ENCODE data around the gene OSTN.
"Not testable (repeated sequence)": the region's sequence is repeated elsewhere in the genome, so short reads cannot be mapped to it uniquely, and the experiment has no call there.

Gene OSTN

GRCh38 chr3:191227541-191227940, 28.5 kb downstream of the OSTN start:
- no peak overlapping the region for H3K4me3 ChIP-seq
- H3K27ac ChIP-seq = no peak overlapping the region

DNA sequence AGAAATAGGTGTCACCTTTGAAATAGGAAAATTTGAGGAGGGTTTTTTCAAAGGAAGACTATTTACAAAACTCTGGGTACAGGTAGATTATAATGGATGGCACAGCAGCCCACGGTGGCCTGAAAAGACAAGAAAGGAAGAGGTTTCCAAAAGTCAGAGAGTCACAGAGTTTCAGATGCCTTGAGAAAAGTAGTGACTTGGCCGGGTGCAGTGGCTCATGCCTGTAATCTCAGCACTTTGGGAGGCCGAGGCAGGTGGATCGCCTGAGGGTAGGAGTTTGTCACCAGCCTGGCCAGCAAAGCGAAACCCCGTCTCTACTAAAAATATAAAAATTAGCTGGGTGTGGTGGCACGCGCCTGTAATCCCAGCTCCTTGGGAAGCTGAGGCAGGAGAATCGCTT, 35.2 kb downstream of the OSTN start:
- Histone ChIP-seq H3K27ac (no peak overlapping the region), H3K4me3 (no peak overlapping the region)

DNA sequence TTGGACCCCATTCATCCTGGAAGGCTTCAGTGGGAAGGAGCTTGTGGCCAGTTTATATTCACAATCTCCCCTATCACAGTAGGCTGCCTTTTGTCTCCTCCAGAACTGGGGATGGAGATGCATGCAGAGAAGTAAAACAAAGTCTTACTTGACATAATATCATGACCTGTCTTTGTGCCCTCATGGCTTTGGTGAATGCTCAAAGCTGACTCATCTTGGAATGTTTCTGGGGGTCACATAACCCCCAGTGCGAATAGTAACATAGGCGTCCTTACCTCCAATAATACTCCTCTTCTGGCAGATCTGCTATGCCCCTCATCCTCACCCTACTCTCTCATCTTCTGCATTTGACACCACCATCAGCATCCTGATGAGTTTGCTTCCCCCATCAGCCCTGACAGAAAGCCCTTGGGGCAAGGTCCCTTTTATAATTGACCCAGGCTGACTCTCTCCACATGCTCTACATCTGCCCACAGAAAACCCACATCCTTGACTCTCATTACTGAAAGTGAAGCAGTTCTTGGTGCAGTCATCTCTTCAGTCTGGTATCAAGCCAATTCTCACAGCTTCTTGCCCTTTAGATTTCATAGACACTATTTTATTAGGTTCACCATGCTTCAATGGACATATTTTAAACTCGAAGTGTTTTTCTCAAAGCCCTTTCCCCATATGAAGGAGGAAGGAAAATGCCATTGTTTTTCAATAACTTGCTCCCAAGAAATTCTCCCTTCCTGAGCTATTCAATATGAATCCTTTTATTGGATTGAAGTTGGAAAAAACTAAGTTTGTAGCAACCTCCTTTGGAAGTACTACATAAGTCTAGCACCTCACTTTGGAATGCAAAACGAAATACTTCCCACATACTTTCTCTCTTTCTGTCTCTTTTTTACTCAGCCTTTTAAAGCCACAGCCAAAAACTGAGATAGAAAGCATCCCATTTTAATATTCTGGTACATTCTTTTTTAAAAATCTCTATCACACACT, 36.6 kb downstream of the OSTN start:
- Histone ChIP-seq H3K27ac (no peak overlapping the region), H3K4me3 (no peak overlapping the region)

GRCh38 chr3:191236646-191237045, 37.6 kb downstream of the OSTN start:
- no peak overlapping the region for H3K27ac ChIP-seq
- H3K4me3 ChIP-seq = no peak overlapping the region

DNA sequence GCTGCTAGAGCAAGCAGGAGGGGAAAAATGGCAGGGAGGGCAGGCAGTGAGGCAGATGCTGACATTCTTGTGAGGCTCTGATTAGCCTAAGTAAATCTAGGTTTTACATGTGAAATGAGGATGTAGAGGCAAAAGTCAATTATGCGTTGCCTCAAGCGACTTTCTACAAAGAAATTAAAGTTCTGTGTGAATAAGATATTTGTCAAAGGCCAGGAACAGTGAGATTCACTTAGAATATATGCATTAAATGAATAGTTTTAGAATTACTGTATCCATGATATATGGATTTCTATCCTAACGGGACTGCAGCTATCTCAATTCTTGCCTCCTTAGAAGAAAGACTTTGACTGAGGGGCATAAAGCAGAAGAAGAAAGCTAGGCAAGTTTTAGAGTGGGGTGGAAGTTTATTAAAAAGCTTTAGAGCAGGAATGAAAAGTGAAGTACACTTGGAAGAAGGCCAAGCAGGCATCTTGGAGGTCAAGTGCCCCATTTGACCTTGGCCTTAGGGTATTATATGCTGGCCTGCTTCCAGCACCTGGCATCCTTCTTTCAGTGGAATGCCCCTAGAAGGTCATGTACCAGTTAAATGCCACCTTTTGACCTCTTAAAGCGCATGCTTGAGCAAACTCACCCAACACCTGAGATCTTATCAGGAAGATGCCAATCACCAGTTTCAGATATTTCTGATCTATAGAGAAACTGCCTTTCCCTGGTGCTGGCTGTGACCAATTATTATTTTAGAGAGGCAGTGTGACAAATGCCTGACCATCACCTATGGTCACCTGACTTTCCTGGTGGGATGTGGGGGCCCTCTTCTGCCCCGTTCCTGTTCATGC, 38.2 kb downstream of the OSTN start:
- H3K27ac ChIP-seq = no peak overlapping the region
- no peak overlapping the region for H3K4me3 ChIP-seq

GRCh38 chr3:191238321-191238817, 39.3 kb downstream of the OSTN start:
- H3K4me3 ChIP-seq = no peak overlapping the region
- no peak overlapping the region for H3K27ac ChIP-seq

GRCh38 chr3:191239407-191240031, 40.5 kb downstream of the OSTN start:
- Histone ChIP-seq H3K4me3 (no peak overlapping the region), H3K27ac (no peak overlapping the region)

- no peak overlapping the region for H3K27ac ChIP-seq
- no peak overlapping the region for H3K4me3 ChIP-seq
These were observed 41.4 kb downstream of the OSTN start for GRCh38 chr3:191240486-191240885.

DNA sequence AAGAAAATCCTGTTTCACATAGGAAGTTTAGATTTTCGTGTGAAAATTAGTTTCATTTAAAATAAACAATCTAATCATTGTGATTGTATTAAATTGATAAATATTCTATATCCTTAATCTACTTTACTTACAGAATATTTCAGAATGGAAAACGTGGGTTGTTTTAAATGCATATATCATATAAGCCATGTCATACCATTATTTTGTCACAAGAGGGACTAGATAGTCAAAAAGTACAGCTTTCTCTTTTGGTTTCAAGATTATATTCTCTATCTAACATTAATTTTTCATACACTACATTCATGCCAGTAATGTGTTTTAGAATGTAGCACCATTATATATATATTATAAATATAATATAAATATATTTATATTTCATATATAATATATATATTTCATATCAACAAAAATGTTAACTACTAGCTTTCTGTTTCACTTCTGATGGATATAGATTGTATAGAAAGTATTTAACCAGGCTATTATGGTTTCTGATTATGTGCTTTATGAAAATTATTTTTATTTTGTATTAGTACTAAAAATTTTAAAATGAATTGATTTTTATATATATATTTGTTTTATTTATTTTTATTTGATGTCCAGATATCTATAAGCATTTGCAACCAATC, 45.3 kb downstream of the OSTN start:
- no peak overlapping the region for H3K27ac ChIP-seq

DNA sequence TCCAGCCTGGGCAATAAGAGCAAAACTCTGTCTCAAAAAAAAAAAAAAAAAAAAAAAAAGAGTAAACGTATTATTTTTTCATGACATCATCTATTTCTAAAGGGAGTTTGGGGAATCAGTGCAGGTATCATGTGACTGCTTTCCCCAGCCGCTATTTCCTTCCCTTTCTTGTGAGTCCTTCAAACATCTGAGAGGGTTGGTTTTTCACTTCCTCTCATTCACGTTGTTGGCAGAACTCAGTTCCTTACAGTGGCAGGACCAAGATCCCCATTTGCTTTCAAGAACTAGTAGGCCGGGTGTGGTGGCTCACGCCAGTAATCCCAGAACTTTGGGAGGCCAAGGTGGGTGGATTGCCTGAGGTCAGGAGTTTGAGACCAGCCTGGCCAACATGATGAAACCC, 47.0 kb downstream of the OSTN start:
- not testable (repeated sequence) for H3K27ac ChIP-seq, H3K4me3 ChIP-seq

More for the DNA sequence above, 45.3 kb downstream of the OSTN start:
- no peak overlapping the region for H3K4me3 ChIP-seq

DNA sequence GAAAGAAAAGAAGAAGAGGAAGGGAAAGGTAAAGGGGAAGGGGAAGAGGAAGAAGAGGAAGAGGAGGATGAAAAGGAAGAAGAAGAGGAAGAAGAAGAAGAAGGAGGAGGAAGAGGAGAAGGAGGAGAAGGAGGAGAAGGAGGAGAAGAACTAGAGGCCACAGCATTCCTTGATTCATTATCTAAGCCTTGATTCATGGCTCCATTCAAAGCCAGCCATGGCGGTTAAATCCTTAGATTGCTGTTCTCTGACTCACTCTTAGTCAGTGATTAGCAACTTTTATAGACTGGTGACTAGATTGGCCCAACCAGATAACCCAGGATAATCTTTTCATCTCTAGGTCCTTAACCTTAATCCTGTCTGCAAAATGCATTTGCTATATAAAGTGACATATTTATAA, 47.6 kb downstream of the OSTN start:
- H3K4me3 ChIP-seq = no peak overlapping the region

GRCh38 chr3:191253089-191253799, 54.2 kb downstream of the OSTN start:
- H3K27ac ChIP-seq = no peak overlapping the region
- H3K4me3 ChIP-seq = no peak overlapping the region

More for the DNA sequence above, 47.6 kb downstream of the OSTN start:
- H3K27ac ChIP-seq = no peak overlapping the region

GRCh38 chr3:191254098-191254873, 55.2 kb downstream of the OSTN start:
- Histone ChIP-seq H3K4me3 (no peak overlapping the region), H3K27ac (no peak overlapping the region)

GRCh38 chr3:191255156-191255555, 56.1 kb downstream of the OSTN start:
- H3K27ac ChIP-seq = no peak overlapping the region
- H3K4me3 ChIP-seq = no peak overlapping the region

GRCh38 chr3:191256405-191256804, 57.4 kb downstream of the OSTN start:
- no peak overlapping the region for H3K4me3 ChIP-seq
- no peak overlapping the region for H3K27ac ChIP-seq

DNA sequence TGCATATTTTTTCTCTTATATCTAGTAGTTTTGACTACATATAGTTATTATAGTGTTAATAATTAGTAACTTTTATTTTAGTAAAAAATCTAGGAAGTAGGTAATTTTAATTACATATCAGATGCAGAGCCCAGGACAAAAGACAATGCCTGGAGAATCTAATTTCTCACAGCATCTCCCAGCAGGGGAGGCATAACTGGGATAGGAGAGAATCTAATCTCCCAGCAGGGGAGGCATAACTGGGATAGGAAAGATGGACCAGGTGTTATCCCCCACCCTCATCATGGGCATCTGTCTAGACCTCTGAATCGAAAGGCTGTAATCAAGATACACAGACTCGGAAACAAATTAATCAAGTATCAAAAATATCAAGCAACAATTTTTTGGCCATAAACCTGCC, 58.2 kb downstream of the OSTN start:
- Histone ChIP-seq H3K4me3 (no peak overlapping the region), H3K27ac (no peak overlapping the region)

GRCh38 chr3:191259486-191259885, 60.4 kb downstream of the OSTN start:
- peak overlapping the region in 1 of 21 experiments; percentile 37 for H3K27ac ChIP-seq
- no peak overlapping the region for H3K4me3 ChIP-seq
